ENCODE measurements around the gene NOL7. TPM values are rescaled to one million over a fixed set of nuclear protein-coding genes. Genes with fewer than 3 reads are reported as not detected.

NOL7 gene
- total and polyA plus RNA-seq, 2 donors (not counting 3 experiments of a cell fraction or from before 2014, with no cell fraction given), result 36.3 to 80.0 TPM

- Histone ChIP-seq H3K9me1 (replicated peaks; ENCODE audit: control insufficient read depth, extremely low read depth, insufficient read depth, low read length) (no peaks in the 10 kb centered on the region), H3K4me3 (replicated peaks in 1 of 3; ENCODE audit: insufficient read depth in 1 of 3, low read depth in 1 of 3, low read length in 3 of 3) (no peak overlapping the region), H3K4me2 (ENCODE audit: insufficient read depth, low read length) (no peak overlapping the region), H4K20me1 (replicated peaks; ENCODE audit: control insufficient read depth, extremely low read depth, insufficient read depth, low read length) (no peaks in the 10 kb centered on the region), H3K36me3 (ENCODE audit: control insufficient read depth in 2 of 2, extremely low read depth in 1 of 2, insufficient read depth in 2 of 2, low read length in 2 of 2) (peaks cover 0 to 3% of the 10 kb centered on the region in 2 experiments), H3K9ac (replicated peaks; ENCODE audit: extremely low read depth, insufficient read depth, low read length) (no peak overlapping the region), H3K27ac (ENCODE audit: insufficient read depth, low read depth, low read length) (no peak overlapping the region), H2AFZ (ENCODE audit: low read depth, low read length) (no peak overlapping the region), H3K4me1 (ENCODE audit: control insufficient read depth, extremely low read depth, insufficient read depth, low read length) (no peaks in the 10 kb centered on the region), H3K27me3 (ENCODE audit: control insufficient read depth in 2 of 2, insufficient read depth in 2 of 2, low read length in 2 of 2) (no peaks in the 10 kb centered on the region), H3K79me2 (ENCODE audit: control insufficient read depth, insufficient read depth, low read length) (no peaks in the 10 kb centered on the region), H3K9me3 (replicated peaks; ENCODE audit: control insufficient read depth, insufficient read depth, low read length) (no peaks in the 10 kb centered on the region)
- FAIRE-seq (no peak), DNase-seq (ENCODE audit: low read depth, low spot score) (no peak)
- POLR2A ChIA-PET, result no interaction called here
- TF ChIP-seq, protein P1, sequence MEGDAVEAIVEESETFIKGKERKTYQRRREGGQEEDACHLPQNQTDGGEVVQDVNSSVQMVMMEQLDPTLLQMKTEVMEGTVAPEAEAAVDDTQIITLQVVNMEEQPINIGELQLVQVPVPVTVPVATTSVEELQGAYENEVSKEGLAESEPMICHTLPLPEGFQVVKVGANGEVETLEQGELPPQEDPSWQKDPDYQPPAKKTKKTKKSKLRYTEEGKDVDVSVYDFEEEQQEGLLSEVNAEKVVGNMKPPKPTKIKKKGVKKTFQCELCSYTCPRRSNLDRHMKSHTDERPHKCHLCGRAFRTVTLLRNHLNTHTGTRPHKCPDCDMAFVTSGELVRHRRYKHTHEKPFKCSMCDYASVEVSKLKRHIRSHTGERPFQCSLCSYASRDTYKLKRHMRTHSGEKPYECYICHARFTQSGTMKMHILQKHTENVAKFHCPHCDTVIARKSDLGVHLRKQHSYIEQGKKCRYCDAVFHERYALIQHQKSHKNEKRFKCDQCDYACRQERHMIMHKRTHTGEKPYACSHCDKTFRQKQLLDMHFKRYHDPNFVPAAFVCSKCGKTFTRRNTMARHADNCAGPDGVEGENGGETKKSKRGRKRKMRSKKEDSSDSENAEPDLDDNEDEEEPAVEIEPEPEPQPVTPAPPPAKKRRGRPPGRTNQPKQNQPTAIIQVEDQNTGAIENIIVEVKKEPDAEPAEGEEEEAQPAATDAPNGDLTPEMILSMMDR (IDR thresholded peaks at IDR 0.05; ENCODE audit: extremely low read depth in 1 of 2, insufficient read depth in 1 of 2, low read depth in 1 of 2, low read length in 2 of 2), result no peak
- no peak for TF ChIP-seq GATA2 (IDR thresholded peaks at IDR 0.05; ENCODE audit: insufficient read depth, insufficient read length, low read depth, low read length)
- no peak for TF ChIP-seq MYC (IDR thresholded peaks at IDR 0.05; ENCODE audit: low read depth, low read length)
- TF ChIP-seq FOS (IDR thresholded peaks at IDR 0.05; ENCODE audit: borderline replicate concordance, insufficient read depth, low read length), result no peak
- no peak for TF ChIP-seq JUN (IDR thresholded peaks at IDR 0.05; ENCODE audit: borderline replicate concordance, insufficient read depth, insufficient read length, low read depth)
- no peak for TF ChIP-seq EZH2 (IDR thresholded peaks at IDR 0.05; ENCODE audit: borderline replicate concordance, low read depth, low read length, severe bottlenecking)
- TF ChIP-seq POLR2AphosphoS5 (IDR thresholded peaks at IDR 0.05; ENCODE audit: insufficient read depth, low read depth, low read length), result no peak
- TF ChIP-seq, protein P2, sequence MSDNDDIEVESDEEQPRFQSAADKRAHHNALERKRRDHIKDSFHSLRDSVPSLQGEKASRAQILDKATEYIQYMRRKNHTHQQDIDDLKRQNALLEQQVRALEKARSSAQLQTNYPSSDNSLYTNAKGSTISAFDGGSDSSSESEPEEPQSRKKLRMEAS (IDR thresholded peaks at IDR 0.05; ENCODE audit: insufficient read depth, insufficient read length), result no peak
- no peak for TF ChIP-seq POLR2A (IDR thresholded peaks at IDR 0.05; ENCODE audit: low read depth, low read length)
- BruUV-seq (replicated peaks), result no TSS peak
- CTCF ChIA-PET, result interaction anchor here (0.9 to 1.3 kb wide), 2 partner anchors 10 to 19 kb away, joined by 3 read pairs; partner anchors contain the start of gene NOL7
- intact Hi-C loops (cut with micrococcal nuclease) (loop anchor here (1.0 kb wide), 1 partner anchor 38 kb away; no protein-coding TSS in a partner anchor), dilution Hi-C loops (cut with MboI; ENCODE audit: extremely low pct_ligation_motif_present, low sequenced_read_pairs) (no loop called here)
These were observed 9.5 kb upstream of the NOL7 start for GRCh38 chr6:13605634-13606033.
